Omental fat pad (tissue), 4 donors: ENCODE measurements around the gene GGTA1. TPM values are rescaled to one million over a fixed set of nuclear protein-coding genes. Genes with fewer than 3 reads are reported as not detected.
"Not testable (repeated sequence)": the region's sequence is repeated elsewhere in the genome, so short reads cannot be mapped to it uniquely, and the experiment has no call there.

ENCODE experiments used
- ATAC-seq: fragments of 150-250 bp; one replicate; pipeline ENCODE4 v1.9.1; 2016; ENCODE audit warnings: mild to moderate bottlenecking, moderate library complexity; ENCODE audit not compliant: low FRiP score
- DNase-seq: peaks from one replicate; pipeline ENCODE4 v3.0.0-alpha.2; 2019; ENCODE audit warnings: low spot score
- CTCF ChIP-seq, 3 donors: fragments of 450-650 bp; IDR thresholded peaks; one replicate each; pipeline ENCODE4 v1.5.1; 2016 to 2017; ENCODE audit warnings: antibody characterized with exemption in 3 of 3, mild to moderate bottlenecking in 3 of 3, moderate library complexity in 2 of 3
- total RNA-seq, 4 donors: library from RNA; depleted of rRNA; stranded (reverse); fragments of >200 nt; gene quantifications; one replicate each; pipeline ENCODE4 v1.1.0, GENCODE V29; 2016

Gene GGTA1
- total RNA-seq, 4 donors from 2014 or later: 9.1 to 28.5 (median 19.8) TPM

GRCh38 chr9:121464968-121465367, 34.7 kb downstream of the GGTA1 start:
- DNase-seq: no peak
- no peak for ATAC-seq
- no peak for TF ChIP-seq CTCF (IDR thresholded peaks at IDR 0.05)

GRCh38 chr9:121463026-121463807, 36.4 kb downstream of the GGTA1 start:
- ATAC-seq (no peak), DNase-seq (no peak)
- TF ChIP-seq CTCF (IDR thresholded peaks at IDR 0.05): no peak

GRCh38 chr9:121459513-121459912, 40.1 kb downstream of the GGTA1 start:
- ATAC-seq (no peak), DNase-seq (no peak)
- TF ChIP-seq CTCF (IDR thresholded peaks at IDR 0.05): no peak

GRCh38 chr9:121458449-121458848, 41.2 kb downstream of the GGTA1 start:
- ATAC-seq, DNase-seq: not testable (repeated sequence)

GRCh38 chr9:121455527-121456239, 44.0 kb downstream of the GGTA1 start:
- no peak for ATAC-seq
- no peak for DNase-seq
- no peak for TF ChIP-seq CTCF (IDR thresholded peaks at IDR 0.05)

GRCh38 chr9:121454972-121455371, 44.7 kb downstream of the GGTA1 start:
- no peak for TF ChIP-seq CTCF (IDR thresholded peaks at IDR 0.05)
- DNase-seq: no peak
- ATAC-seq: no peak

- no peak for ATAC-seq
These were observed 46.3 kb downstream of the GGTA1 start for GRCh38 chr9:121453232-121453892.

More at GRCh38 chr9:121453232-121453892, 46.3 kb downstream of the GGTA1 start:
- no peak for TF ChIP-seq CTCF (IDR thresholded peaks at IDR 0.05)
- no peak for DNase-seq
